K562 (cell line): Measurements from ENCODE around the gene NOP16. TPM values are rescaled to one million over a fixed set of nuclear protein-coding genes. Genes with fewer than 3 reads are reported as not detected.

ENCODE experiments used
- DEAF1 ChIP-seq: fragments of 450-650 bp; formaldehyde crosslinking; IDR thresholded peaks from 2 replicates; pipeline ENCODE4 v1.4.0; 2020; ENCODE audit warnings: mild to moderate bottlenecking, moderate library complexity
- GABPA ChIP-seq: fragments of 200-800 bp; sonication (Bioruptor generic); conservative IDR thresholded peaks from 2 replicates; pipeline ENCODE4 v1.6.1; 2016; ENCODE audit warnings: low read depth, missing genetic modification characterization, missing compliant biosample characterization
- HOMEZ ChIP-seq: fragments of 250-450 bp; sonication (Bioruptor Pico); IDR thresholded peaks from 2 replicates; pipeline ENCODE4 v1.4.0; 2020; ENCODE audit warnings: mild to moderate bottlenecking, moderate library complexity
- MCM5 ChIP-seq: fragments of 450-650 bp; IDR thresholded peaks from 2 replicates; pipeline ENCODE4 v1.6.1; 2016; ENCODE audit warnings: low read depth
- MTA1 ChIP-seq: fragments of 450-650 bp; IDR thresholded peaks from 2 replicates; pipeline ENCODE4 v1.6.1; 2017; ENCODE audit warnings: borderline replicate concordance
- RNF219 ChIP-seq: fragments of 250-450 bp; sonication (Bioruptor Pico); IDR thresholded peaks from 2 replicates; pipeline ENCODE4 v1.5.0; 2022; ENCODE audit warnings: mild to moderate bottlenecking
- TCF7 ChIP-seq: sonication (generic); IDR thresholded peaks from 2 replicates; pipeline ENCODE4 v1.6.1; 2016; ENCODE audit warnings: antibody characterized with exemption, borderline replicate concordance
- THRB ChIP-seq: fragments of 450-650 bp; formaldehyde crosslinking; conservative IDR thresholded peaks from 2 replicates; pipeline ENCODE4 v1.4.0; 2022; ENCODE audit warnings: mild to moderate bottlenecking, missing genetic modification characterization
- ZNF518B ChIP-seq: fragments of 250-450 bp; sonication (Bioruptor Pico); IDR thresholded peaks from 2 replicates; pipeline ENCODE4 v1.5.0; 2021; ENCODE audit warnings: mild to moderate bottlenecking, moderate library complexity
- polyA plus RNA-seq, 8 experiments: library from polyadenylated mRNA; depleted of rRNA in 4 of 8; stranded (reverse) in 5 of 8; unstranded in 3 of 8; fragments of >200 nt; fragmentation: Nextera tagmentation in 2 of 8; fragmentation: Illumina TruSeq in 1 of 8; extraction: Ambion mirVana in 2 of 8; extraction: Trizol in 1 of 8; gene quantifications; 2 replicates each; pipeline versions ENCODE4 v1.2.1 to v1.2.3, GENCODE V29; 2011 to 2014; ENCODE audit warnings: inconsistent platforms in 1 of 8, missing spikeins in 1 of 8
- total RNA-seq, 7 experiments: library from RNA; depleted of rRNA in 6 of 7; stranded (reverse); fragments of >200 nt in 6 of 7; fragmentation: Illumina TruSeq in 2 of 7; extraction: Trizol in 2 of 7; gene quantifications; 2 replicates each; pipeline versions ENCODE4 v1.2.1 to v1.2.3, GENCODE V29; 2011 to 2021; ENCODE audit warnings: low replicate concordance in 1 of 7

Gene NOP16
- total and polyA plus RNA-seq, 9 of the 15 experiments (the other 6 are each of a cell fraction or from before 2014, with no cell fraction given) = 92.5 to 342 (median 148) TPM

GRCh38 chr5:176361437-176362232, 26.8 kb downstream of the NOP16 start, which contains the start of gene KIAA1191 (continued):
- no peak for TF ChIP-seq RNF219 (CRISPR knock-in tag)
- no peak for TF ChIP-seq TCF7
- TF ChIP-seq ZNF518B (CRISPR knock-in tag) = no peak
- peak; percentile 72; the same call in 1 of the 2 replicates for TF ChIP-seq MTA1
- TF ChIP-seq GABPA = peak; percentile 61
- TF ChIP-seq THRB (CRISPR knock-in tag) = peak; percentile 60; the same call in 1 of the 2 replicates
- TF ChIP-seq HOMEZ = no peak
- no peak for TF ChIP-seq MCM5
- TF ChIP-seq DEAF1 = no peak
